Islet precursor cell (in vitro differentiated cells): Measurements from ENCODE around the gene NRTN.

Experiments used
- DNase-seq: peaks from one replicate; pipeline ENCODE4 v3.0.0-alpha.2; 2018

NRTN gene

GRCh38 chr19:5873617-5874199, 68.8 kb downstream of the NRTN start:
- no peak for DNase-seq

- peak; percentile 59 for DNase-seq
Measured at GRCh38 chr19:5874496-5874895, 69.6 kb downstream of the NRTN start.

- DNase-seq, result no peak
Measured at GRCh38 chr19:5877427-5877826, 72.6 kb downstream of the NRTN start.

GRCh38 chr19:5877882-5878281, 73.0 kb downstream of the NRTN start:
- DNase-seq, result no peak
